ENCODE measurements around the gene PROM2.

PROM2 gene

DNA sequence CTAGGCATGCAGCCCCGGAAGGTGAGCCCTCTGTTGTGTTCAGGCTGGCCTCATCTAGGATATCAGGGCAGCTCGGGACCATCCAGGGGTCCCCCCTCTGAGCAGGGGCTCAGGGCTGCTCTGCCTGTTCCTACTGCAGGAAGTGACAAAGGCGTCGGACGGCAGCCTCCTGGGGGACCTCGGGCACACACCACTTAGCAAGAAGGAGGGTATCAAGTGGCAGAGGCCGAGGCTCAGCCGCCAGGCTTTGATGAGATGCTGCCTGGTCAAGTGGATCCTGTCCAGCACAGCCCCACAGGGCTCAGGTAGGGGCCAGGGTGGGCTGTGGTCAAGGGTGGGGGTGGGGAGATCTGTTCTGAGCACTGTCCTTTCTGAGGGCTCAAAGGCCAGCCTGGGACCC, 36.0 kb downstream of the PROM2 start:
- no peak for DNase-seq

DNA sequence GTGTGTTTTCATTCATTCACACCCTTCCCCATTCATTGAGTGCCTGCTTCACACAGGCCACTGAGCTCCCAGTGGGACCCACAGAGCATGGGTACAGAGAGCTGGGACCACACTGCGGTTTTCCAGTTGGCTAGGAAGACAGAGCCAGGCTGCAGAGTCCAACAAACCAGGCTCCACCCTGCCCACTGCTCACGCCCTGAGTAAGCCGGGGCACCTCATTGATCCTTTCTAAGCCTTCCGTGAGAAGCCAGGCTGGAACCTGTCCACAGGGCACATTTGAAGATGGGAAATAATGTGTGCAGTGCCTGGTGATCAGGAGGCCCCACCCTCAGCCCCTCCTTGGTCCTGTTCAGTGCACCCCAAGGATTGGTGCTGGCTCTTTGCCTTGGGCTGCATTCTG, 36.4 kb downstream of the PROM2 start:
- no peak for DNase-seq

DNA sequence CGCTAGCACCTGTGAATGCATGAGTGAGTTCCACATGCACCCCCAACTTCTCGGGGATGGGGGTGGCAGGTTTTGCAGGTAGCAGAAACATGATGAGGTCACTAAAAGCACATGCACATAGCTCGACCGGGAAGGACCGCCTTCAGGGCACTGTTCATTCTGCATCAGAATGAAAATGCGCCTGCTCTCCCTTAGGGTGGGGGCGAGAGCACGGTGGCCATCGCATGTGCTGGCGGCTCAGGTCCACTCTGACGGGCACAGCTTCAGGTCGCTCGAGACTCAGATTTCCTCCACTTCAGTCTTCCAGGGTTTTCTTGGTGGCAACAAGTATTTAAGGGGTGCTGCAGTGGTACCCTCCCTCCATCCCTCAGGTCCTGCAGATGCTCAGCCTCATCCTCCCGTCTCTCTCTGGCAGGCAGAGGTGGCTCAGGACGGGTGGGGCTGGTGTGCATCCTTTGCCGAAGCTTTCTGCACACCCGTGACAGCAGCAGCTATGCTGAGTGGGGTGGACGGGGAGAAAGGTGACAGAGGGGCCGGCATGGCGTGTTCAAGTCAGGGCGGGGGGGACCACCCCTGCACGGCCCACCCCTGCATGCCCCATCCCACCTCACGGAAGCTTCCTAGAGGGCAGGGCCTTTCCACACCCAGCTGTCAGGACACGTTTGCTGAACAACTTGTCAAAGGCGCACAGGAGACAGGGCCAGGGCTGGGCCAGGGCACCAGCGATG, 37.7 kb downstream of the PROM2 start:
- no peak for DNase-seq

DNA sequence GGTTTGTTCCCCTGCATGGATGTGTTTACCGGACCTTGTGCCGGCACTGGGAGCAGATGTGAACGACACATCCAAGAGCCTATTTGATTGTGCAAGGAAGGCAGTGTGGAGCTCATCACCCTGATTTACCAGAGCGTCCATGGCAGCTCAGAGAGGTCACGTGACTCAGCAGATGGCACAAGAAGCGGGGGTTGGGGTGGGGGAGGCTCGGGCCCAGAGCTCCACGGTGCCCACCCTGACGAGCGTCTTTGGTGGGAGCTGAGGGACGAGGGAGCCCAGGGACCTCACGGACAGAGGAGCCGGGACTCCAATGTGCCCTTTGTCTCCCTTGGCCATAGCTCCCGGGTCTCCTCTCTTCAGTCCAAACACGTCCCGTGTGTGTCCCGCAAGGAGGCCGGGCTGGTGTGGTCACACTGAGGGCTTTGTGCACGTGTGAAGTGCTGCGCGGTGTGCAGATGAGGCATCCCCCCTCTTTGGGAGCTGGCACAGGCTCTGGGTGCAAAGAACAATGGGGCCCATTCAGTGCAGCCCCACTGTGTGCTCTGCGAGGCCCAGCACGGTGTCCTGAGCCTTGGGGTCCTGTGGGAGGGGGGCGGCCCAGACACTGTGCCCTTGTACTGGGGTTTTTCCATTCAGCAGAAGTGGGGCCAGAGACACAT, 38.4 kb downstream of the PROM2 start:
- no peak for DNase-seq

DNA sequence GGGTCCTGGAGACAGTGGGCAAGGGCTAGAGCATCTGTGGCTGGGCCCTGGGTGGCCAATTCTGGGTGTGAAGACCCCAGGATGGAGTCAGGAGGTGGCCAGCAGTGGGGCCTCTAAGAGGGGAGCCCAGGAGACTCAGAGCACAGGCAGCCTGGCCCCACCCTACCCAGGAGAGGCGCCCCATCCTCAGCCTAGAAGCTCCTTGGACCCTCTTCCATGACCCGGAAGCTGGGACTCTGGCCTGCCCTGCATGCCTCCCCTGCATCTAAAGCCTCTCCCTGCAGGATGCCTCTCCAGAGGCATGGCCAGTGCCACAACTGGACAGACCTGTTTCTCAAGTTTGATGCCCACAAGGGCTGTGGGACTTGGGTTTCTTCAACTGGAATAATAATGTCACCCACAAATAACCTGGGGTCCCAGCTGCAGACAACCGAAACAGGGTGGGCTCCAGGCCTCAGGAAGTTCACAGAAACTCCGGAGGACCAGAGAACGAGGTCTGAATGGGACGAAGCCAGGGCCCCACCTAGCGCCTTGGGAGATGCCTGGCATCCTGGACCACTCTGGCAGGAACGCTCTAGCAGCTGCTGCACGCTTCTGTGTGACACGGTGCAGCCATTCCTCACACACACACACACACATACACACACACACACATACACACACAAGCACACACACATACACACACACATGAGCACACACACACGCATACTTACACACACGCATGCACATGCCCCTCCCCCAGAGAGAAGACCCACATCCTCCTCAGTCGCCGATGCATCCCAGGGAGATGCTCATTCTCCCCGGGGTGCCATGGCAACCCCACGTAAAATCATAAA, 39.3 kb downstream of the PROM2 start:
- no peak for DNase-seq

DNA sequence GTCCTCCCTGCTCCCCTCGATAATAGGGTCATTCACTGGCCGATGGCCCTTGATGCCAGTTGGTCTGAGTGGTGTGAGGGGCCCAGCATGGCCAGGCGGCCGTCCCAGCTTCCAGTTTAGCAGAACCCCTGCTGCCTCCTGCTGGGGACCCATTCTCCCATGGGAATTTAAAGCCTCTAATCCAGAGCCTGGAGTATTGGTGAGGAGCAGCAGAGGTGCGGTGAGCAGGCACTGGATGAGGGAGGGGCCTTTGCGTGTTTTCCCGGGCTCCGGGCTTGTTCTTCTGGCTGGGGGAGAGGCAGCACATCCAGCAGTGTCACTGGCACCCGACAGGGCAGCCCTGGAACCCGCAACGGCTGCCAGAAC, 40.3 kb downstream of the PROM2 start:
- no peak for DNase-seq

DNA sequence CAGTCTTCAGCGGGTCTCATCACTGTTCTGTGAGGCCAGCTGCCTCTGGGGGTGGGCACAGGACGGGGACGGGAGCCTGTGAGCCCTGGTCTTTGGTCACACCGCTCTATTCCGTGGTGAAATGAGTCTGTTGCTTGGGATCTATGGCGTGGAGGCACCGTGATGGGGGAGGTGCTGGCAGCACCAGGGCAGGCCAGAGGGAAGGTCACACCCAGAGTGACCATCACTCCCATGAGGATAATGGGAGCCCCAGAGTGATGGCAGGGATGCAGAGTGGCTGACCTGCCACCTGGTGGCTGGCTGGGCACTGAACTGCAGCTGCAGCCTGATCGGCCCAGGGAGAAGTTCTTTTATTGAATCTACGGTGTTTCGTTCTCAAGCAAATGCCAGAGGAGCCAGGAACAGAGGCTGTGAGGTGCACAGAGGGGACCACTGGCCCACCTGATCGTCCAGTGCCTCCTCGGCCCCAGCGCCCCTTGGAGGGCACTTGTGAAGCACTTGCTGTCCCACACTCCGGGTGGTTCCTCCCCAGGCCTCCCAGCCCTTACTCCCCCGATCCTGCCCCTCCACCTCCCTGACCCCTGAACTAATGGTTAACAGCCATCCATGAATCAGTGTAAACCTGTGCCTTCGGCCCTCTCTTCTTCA, 40.8 kb downstream of the PROM2 start:
- DNase-seq, result peak; percentile 17

DNA sequence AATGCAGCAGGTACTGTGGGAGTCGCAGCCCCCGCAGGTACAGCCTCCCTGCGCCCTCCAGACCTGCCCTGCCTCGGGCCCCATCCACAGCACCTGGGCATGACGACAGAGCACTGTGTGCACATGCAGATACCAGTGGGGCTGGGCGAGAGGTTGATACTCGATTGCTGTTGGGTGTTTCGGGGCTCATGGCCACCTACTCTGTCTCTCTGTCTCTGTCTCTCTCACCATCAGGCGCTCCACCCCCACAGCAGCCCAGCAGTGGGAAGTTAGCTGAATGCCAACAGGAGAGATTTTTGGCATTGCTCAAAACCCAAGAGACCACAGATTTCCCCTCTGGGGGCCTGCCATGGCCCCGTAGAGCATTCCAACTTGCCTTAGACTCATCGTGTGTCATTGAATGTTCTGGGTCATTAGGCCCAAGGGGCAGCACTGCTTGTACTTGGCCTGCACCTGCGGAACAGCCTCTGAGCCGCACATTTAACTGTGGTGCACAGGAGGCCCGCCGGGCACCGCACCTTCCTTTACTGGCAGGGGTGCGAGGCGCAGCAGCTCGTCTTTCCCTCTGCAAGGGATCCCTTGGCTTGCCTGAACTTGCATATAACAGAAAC, 41.7 kb downstream of the PROM2 start:
- DNase-seq, result peak; percentile 83

DNA sequence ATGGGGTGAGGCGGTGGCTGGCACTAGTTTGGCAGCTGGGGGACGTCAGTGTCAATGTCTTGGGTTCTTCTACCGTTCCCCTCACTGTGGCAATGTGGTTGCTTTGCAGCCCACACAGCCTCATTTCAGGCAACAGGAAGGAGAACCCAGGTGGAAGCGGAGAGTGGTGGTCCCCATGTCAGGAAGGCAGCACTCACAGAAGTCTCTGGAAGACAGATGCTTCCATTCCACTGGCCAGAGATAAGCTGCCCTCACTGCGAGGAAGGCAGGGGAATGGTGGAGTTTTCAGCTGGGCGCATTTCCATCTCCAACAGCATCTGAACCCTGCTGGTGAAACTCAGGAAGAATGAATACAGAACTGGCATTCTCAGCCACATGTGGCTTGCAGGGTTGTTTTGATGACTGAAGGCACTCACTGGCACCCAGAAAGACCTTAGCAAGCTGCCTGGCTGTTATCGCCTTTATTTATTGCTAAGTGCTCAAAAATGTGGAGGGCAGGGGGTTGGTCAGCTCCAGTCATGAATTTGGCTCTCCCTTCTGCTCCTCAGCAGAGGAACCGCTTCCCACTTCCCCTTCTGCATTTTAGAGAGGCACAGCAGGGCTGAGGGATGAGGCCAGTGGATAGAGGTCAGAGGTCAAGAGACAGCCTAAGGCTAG, 42.3 kb downstream of the PROM2 start:
- peak; percentile 46 for DNase-seq

DNA sequence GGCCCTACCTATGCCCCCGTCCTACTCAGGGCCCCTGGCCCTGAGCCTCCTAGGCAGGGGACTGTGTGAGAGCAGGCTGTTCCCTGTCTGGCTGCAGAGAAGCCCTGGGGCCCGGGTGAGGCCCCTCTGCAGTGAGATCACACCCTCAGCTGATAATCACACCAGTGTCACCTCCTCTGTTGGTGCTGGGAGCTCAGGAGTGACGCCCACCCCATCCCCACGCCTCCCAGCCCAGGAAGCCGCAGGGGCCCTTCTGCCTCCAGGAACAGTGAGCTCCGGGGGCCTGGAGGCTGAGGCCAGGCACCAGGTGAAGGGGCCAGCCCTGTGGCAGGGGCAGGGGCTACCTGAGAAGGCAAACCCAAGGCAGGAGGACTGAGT, 42.9 kb downstream of the PROM2 start:
- no peak for DNase-seq

DNA sequence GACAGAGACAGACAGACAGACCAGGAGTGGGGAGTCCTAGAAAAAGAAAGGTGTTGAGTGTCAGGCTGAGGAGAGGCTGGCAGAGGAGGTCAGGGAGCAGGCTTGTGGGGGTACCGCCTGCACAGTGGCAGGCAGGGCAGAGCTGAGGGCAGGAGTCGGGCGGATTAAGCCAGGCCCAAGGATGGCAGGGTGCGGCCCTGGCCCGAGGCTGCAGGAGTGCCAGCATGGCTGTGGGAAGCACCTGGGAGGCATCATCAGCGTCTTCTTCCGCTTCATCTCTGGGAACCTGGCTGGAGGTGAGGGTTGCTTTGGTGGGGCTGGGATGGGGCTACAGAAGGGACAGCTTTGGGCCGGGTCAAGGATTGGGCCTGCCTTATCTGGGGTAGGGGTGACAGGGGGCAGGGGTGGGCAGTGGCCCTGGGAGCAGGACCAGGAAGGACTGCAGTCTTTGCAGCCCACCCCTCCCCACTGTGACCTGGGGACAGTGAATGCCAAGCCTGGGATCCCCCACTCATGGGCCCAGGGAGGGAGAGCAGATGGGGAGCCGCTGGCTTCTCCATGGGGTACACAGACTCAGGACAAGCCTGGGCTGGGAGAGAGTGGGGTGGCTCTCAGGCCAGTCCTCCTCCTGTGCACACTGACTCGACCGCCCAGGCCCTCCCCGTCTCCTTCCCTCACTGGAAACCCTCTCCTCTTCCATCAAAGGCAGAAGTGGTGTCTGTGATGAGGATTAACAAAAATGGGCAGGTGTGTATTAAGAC, 43.6 kb downstream of the PROM2 start:
- DNase-seq, result no peak

DNA sequence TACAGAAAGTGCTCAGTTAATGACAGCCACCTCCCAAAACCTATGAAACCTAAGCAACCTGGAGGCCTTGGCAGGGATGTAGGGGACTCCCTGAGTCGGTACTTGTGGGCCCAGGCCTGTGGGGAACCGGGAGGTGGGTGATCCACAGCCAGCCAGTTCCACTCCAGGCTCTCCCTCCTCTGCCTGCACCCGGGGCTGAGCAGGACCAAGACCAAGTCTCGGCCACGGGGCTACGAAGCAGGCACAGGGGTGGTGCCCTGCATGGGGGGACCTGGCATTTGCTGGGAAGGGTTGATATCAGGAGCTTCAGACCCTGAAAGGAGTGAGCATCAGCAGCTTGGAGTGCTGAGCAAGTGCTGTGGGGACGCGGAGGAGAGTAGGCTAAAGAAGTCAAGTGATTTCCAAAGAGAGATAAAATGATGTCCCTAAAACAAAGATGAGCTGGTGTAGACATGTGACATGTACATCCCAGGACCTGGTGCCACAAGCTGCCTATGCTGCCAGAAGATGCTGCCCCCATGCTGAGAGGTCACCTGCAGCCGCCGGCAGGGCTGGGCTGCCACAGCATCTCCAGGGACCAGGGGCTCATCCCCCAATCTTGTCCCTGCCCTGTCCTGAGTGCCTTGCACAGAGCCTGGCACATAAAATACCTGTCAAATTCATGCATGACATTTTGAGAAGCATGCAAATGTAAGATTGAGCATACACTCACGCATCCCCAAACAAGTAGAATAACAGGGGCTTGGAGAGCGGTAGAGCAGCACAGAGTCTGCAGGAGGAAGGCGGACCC, 44.4 kb downstream of the PROM2 start:
- no peak for DNase-seq

DNA sequence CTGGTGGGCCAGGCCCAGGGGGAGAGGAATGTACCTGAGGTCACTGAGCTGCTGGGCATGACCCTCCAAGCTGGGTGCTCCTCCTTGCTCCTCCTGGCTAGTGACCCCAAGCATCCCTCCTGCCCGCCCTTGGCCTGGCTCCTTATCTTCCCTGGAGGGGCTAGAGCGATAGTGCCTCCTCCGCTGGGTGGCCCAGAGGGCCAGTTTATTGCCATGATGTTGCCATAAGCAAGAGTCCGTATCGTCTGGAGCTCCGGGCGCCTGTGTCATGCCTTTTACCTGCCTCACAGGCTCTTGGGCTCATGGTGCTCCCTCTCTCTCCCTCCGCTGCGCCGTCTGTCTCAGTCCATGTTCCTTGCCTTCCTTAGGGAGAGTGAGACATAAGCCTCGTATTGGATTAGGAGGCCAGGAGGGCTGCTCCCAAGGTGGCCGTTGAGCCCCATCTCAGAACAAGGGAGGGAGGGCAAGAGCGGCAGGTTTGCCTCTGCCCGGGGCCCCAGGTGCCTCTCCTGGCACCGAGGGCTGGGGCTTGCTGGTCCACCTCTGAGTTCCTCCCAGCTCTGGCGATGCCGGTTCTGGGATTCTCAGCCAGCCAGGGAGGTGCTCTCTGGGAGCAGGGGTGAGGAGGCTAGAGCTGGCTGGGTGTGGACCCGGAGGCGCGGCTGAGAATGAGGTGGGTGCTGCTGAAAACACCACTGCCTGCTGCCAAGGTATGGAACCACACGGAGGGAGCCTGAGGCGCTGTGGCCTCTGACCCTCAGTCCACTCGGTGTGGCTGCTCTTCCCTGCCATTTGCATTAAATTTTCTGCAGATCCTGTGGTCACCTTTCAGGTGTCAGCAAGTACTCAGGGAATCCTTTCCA, 45.5 kb downstream of the PROM2 start:
- DNase-seq, result no peak

DNA sequence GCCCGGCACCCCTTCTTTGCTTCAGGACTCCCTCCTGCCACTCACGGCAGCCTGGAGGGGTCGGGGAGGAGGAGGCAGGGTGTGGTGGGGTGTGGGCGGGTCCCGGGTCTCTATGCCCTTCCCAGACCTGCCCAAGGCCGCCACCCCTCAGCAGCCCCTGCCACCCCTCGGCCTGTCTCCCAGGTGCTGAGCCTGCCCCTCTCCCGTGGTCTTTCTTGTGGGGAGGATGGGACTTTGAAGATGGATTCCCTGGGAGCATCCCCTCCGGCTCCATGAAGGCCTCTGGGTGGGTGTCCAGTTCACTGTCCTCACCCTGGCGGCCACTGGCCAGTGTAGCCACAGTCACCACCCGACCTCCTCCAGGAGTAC, 46.1 kb downstream of the PROM2 start:
- no peak for DNase-seq

DNA sequence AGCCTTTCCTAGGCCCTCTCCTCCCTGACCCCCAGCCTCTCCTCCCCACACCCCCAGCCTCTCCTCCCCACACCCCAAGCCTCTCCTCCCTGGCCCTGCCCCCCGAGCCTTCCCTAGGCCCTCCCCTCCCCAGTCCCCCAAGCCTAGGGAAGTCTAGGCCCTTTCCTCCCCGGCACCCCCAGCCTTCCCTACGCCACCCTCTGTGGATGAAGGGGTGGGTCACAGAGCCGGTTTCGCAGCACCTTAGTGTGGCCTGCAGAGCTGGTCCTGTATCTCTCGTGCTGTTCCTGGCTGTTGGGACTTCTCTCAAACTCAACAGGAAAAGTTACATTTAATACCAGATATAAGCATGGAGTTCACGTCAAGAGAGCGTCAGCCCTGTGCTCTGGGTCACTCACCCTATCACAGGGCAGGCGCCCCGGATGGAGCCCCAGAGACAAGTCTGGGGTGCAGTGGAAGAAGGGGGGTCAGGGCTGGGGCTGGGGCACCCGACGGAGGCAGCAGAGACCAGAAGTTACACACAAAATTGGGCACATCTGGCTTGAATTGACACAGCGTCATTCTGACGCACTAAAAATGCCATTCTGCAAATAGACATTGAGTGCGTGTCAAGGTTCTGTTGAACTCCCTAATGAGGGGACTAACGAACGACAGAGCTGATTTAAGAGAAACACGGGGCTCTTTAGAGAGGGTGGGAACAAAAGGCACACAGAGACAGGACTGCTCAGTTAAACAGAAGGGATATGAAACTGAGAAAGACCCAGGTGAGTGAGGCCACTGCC, 46.9 kb downstream of the PROM2 start:
- DNase-seq, result no peak

DNA sequence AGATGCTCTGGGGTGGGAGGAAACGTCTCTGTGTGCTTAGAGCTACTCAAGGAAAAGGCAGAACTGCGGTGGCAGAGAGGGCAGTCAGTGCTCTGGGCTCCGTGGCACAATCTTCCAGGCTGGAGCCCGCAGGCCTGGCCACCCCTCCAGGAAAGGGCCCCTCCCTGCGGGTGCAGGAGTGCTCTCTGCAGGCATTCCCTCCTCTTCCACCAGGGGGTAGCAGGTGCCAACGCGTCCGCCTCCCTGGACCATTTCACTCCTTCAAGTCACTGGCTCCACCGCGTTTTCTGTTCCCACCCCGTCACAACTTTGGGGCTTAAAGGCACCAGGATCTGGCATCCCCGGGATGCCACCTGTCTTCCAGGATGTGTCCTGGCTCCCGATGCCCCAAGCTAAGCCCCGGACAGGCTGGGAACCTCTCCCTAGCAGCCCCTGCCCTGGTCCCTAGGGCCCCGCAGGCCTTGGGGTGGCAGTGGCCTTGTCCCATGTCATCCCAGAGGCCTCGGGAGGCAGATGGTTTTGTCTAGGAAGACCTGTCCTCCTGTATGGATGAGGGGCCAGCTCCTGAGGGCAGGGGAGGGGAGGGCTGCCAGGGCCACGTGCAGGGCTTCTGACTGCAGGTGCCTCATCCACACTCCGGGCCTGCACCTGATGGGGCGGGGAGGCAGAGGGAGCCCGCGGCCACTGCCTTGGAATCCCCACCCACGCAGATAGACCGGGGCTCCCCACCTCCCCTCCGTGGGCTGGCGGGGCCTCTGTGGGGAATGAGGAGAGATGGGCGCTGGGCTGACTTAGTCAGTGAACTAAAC, 49.3 kb downstream of the PROM2 start:
- no peak for DNase-seq

DNA sequence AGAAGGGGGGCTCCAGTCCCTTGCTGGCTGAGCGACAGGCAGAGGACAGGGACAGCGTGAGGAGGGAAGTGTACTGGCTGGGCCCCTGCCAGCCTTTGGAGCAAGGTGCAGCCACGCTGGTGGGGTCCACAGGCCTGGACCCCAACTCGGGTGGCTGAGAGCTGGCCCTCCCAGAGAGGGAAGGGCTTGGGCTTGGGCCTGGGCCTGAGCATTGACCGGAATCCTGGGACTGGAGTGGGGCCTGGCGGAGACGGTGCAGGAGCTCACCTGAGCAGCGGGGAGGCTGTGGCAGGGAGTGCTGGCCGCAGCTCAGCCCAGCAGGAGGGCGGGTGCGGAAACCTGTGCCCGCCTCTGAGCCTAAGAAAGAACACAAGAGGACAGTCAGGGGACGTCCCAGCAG, 50.8 kb downstream of the PROM2 start:
- DNase-seq, result no peak

Data from T1000 (cell line).